SKM-1 treated with dmso at 0.1 percent for 144 hours (cell line): ENCODE data around the gene HIPK2.
"Not testable (repeated sequence)": the region's sequence is repeated elsewhere in the genome, so short reads cannot be mapped to it uniquely, and the experiment has no call there.

ENCODE experiments used
- DNase-seq: peaks from one replicate; lab custom pipeline; 2025; ENCODE audit not compliant: unreplicated experiment; lab: John Stamatoyannopoulos, UW

Gene HIPK2

GRCh38 chr7:139631520-139632031 is 146.2 kb downstream of the HIPK2 start:
- no peak for DNase-seq

- no peak for DNase-seq
Observed at GRCh38 chr7:139630643-139631519, 146.9 kb downstream of the HIPK2 start.

- no peak for DNase-seq
Observed at GRCh38 chr7:139629392-139630082, 148.3 kb downstream of the HIPK2 start.

- no peak for DNase-seq
Observed at GRCh38 chr7:139627831-139628230, 150.0 kb downstream of the HIPK2 start.

GRCh38 chr7:139626817-139627216 is 151.0 kb downstream of the HIPK2 start:
- peak; percentile 80 for DNase-seq

- DNase-seq: no peak
Observed at GRCh38 chr7:139623518-139623917, 154.3 kb downstream of the HIPK2 start.

- DNase-seq: peak; percentile 54
Observed at GRCh38 chr7:139620676-139621344, 157.0 kb downstream of the HIPK2 start.

- no peak for DNase-seq
Observed at GRCh38 chr7:139619367-139619657, 158.5 kb downstream of the HIPK2 start.

GRCh38 chr7:139618482-139619366 is 159.1 kb downstream of the HIPK2 start:
- DNase-seq: peak; percentile 10

- no peak for DNase-seq
Observed at GRCh38 chr7:139617074-139617473, 160.7 kb downstream of the HIPK2 start.

- no peak for DNase-seq
Observed at GRCh38 chr7:139614886-139615285, 162.9 kb downstream of the HIPK2 start.

GRCh38 chr7:139613971-139614411 is 163.8 kb downstream of the HIPK2 start:
- no peak for DNase-seq

GRCh38 chr7:139611556-139611955 is 166.2 kb downstream of the HIPK2 start:
- not testable (repeated sequence) for DNase-seq

GRCh38 chr7:139610595-139610994 is 167.2 kb downstream of the HIPK2 start:
- DNase-seq: no peak

GRCh38 chr7:139603896-139604295 is 173.9 kb downstream of the HIPK2 start:
- DNase-seq: no peak

- DNase-seq: no peak
Observed at GRCh38 chr7:139603282-139603681, 174.5 kb downstream of the HIPK2 start.

- DNase-seq: peak; percentile 68
Observed at GRCh38 chr7:139602143-139602722, 175.6 kb downstream of the HIPK2 start.

GRCh38 chr7:139601176-139601575 is 176.6 kb downstream of the HIPK2 start:
- DNase-seq: no peak

- DNase-seq: no peak
Observed at GRCh38 chr7:139600306-139600705, 177.5 kb downstream of the HIPK2 start.

- no peak for DNase-seq
Observed at GRCh38 chr7:139598642-139599041, 179.2 kb downstream of the HIPK2 start.
